Lower leg skin (tissue), 4 donors: ENCODE measurements around the gene EMC1. TPM values are rescaled to one million over a fixed set of nuclear protein-coding genes. Genes with fewer than 3 reads are reported as not detected.

Experiments used
- DNase-seq, 2 donors: peaks; one replicate each; pipeline ENCODE4 v3.0.0-alpha.2; 2019; ENCODE audit warnings: low spot score in 2 of 2
- H3K4me3 ChIP-seq: fragments of 200-600 bp; sonication (generic); 2 replicates; pipeline ENCODE4 v1.5.1; 2017; ENCODE audit warnings: mild to moderate bottlenecking, low read depth; ENCODE audit not compliant: poor library complexity, severe bottlenecking
- POLR2A ChIP-seq, 2 donors: fragments of 450-650 bp; IDR thresholded peaks; one replicate each; pipeline ENCODE4 v1.6.1; 2016 to 2017; ENCODE audit warnings: antibody characterized with exemption in 2 of 2, mild to moderate bottlenecking in 1 of 2, moderate library complexity in 1 of 2
- WGBS, 2 donors: methylation state at CpG; one replicate each; pipeline ENCODE4 v1.1.5; 2018; 5-methylcytosine and 5-hydroxymethylcytosine counted together
- intact Hi-C: fragments of 100-400 bp; cut with DNase I; formaldehyde crosslinking; loops from one replicate; pipeline ENCODE4 v1.15.0; 2023; ENCODE audit warnings: low total_unique reads
- total RNA-seq, 4 donors: library from RNA; depleted of rRNA; stranded (reverse); fragments of >200 nt; gene quantifications; one replicate each; pipeline ENCODE4 v1.1.0, GENCODE V29; 2016
- TF ChIP-seq, protein P1 (sequence below), 3 donors: fragments of 450-650 bp; IDR thresholded peaks; one replicate each; pipeline ENCODE4 v1.5.1; 2016; ENCODE audit warnings: antibody characterized with exemption in 3 of 3, mild to moderate bottlenecking in 3 of 3, moderate library complexity in 2 of 3

The EMC1 gene
- total RNA-seq, 4 donors from 2014 or later, result 26.7 to 31.8 (median 30.2) TPM

GRCh38 chr1:19254416-19254815 lies 3.1 kb upstream of the EMC1 start:
- intact Hi-C loops, result no loop called here
- TF ChIP-seq, protein P1, sequence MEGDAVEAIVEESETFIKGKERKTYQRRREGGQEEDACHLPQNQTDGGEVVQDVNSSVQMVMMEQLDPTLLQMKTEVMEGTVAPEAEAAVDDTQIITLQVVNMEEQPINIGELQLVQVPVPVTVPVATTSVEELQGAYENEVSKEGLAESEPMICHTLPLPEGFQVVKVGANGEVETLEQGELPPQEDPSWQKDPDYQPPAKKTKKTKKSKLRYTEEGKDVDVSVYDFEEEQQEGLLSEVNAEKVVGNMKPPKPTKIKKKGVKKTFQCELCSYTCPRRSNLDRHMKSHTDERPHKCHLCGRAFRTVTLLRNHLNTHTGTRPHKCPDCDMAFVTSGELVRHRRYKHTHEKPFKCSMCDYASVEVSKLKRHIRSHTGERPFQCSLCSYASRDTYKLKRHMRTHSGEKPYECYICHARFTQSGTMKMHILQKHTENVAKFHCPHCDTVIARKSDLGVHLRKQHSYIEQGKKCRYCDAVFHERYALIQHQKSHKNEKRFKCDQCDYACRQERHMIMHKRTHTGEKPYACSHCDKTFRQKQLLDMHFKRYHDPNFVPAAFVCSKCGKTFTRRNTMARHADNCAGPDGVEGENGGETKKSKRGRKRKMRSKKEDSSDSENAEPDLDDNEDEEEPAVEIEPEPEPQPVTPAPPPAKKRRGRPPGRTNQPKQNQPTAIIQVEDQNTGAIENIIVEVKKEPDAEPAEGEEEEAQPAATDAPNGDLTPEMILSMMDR (IDR thresholded peaks at IDR 0.05), result no peak
- no peak for TF ChIP-seq POLR2A (IDR thresholded peaks at IDR 0.05)
- H3K4me3 ChIP-seq, result no peak overlapping the region
- DNase-seq, result no peak

- intact Hi-C loops, result no loop called here
- no peak for DNase-seq
- WGBS, 2 donors, result 12 to 13% methylated on average over 14 of the region's 14 CpGs
- H3K4me3 ChIP-seq, result peak overlapping the region; percentile 84
- TF ChIP-seq POLR2A (IDR thresholded peaks at IDR 0.05), result no peak
- TF ChIP-seq, protein P1 (IDR thresholded peaks at IDR 0.05), result no peak
Observed at GRCh38 chr1:19250629-19251304, 557 bp downstream of the EMC1 start.

- WGBS, 2 donors, result 63 to 67% methylated on average over 7 of the region's 7 CpGs
- no peak overlapping the region for H3K4me3 ChIP-seq
- intact Hi-C loops, result no loop called here
- TF ChIP-seq POLR2A (IDR thresholded peaks at IDR 0.05), result no peak
- TF ChIP-seq, protein P1 (IDR thresholded peaks at IDR 0.05), result peak in 1 of 3 donors; percentile 73
- peak; percentile 43 to 91 for DNase-seq
Observed at GRCh38 chr1:19240673-19241538, 10.4 kb downstream of the EMC1 start.

DNA sequence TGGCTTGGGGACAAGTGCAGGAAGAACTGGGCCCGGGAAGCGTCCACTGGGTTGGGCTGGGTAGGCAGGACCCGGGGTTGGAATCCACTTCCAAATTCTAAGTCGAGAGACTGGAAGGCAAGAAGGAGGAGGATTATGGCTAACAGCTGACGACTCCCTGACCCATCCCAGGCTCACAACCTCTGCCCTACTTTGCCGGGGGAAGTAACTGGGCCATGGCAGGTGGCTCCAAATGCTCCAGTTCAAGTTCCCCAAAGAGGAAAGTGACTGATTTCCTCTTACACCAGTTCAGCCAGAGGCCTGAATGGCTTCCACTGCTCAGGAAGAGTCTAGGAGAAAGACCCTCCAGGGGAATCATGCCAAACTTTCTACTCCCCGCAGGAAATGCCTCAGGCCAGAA lies 11.4 kb downstream of the EMC1 start:
- DNase-seq, result no peak
- TF ChIP-seq POLR2A (IDR thresholded peaks at IDR 0.05), result no peak
- TF ChIP-seq, protein P1 (IDR thresholded peaks at IDR 0.05), result no peak
- intact Hi-C loops, result no loop called here
- WGBS, 2 donors, result 82 to 86% methylated on average over 7 of the region's 7 CpGs
- H3K4me3 ChIP-seq, result no peak overlapping the region

DNA sequence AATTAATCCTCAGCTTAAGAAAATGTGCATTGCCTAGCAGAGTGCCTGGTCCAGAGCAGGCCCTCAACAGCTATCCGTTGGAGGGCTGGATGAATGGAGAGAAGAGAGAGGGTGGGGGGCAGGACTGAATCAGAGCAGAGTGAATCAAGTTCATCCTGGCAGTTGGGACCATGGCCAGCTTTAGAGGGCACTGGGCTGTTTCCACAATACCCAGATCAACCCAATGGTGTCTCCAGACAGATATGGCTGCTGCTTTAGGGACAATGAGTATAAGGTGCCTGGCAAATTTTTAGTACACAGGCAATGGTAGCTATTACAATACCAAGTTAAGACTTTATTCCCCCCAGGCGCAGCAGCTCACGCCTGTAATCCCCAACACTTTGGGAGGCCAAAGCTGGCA lies 17.1 kb downstream of the EMC1 start:
- intact Hi-C loops, result no loop called here
- WGBS, 2 donors, result 94 to 95% methylated on average over 3 of the region's 3 CpGs

More for the DNA sequence above, 17.1 kb downstream of the EMC1 start:
- TF ChIP-seq, protein P1 (IDR thresholded peaks at IDR 0.05), result no peak
- no peak for TF ChIP-seq POLR2A (IDR thresholded peaks at IDR 0.05)
- H3K4me3 ChIP-seq, result no peak overlapping the region
- peak in 1 of 2 donors; percentile 26 for DNase-seq
